K562 (cell line): ENCODE data around the gene PITPNM1. TPM values are rescaled to one million over a fixed set of nuclear protein-coding genes. Genes with fewer than 3 reads are reported as not detected.
"Not testable (repeated sequence)": the region's sequence is repeated elsewhere in the genome, so short reads cannot be mapped to it uniquely, and the experiment has no call there.

ENCODE experiments used
- ATAC-seq: fragments of 200-7000 bp; cut with Tn5 transposase; 3 replicates; pipeline ENCODE4 v1.9.1; 2020; ENCODE audit warnings: moderate library complexity
- BruUV-seq: library from RNA; stranded (reverse); fragments of 400-500 nt; replicated peaks from 2 replicates; lab custom pipeline; 2021; lab: Mats Ljungman, UMichigan
- CTCF ChIA-PET: fragments of 300-600 bp; formaldehyde crosslinking; extraction: SDS; loops from one replicate; lab custom pipeline; 2021; ENCODE audit warnings: low intra/inter-chr PET ratio; lab: Yijun Ruan, JAX
- POLR2A ChIA-PET: fragments of 300-600, 350-650 bp; sonication (Branson Sonifier 250); formaldehyde crosslinking; extraction: SDS; loops from one replicate; lab custom pipeline; 2021; ENCODE audit warnings: antibody characterized with exemption, inconsistent platforms; lab: Yijun Ruan, JAX
- DNase-seq, 4 experiments: peaks; one replicate each; pipeline versions ENCODE4 v3.0.0 to v3.0.0-alpha.2; 2011 to 2018; ENCODE audit warnings: low spot score in 3 of 4, mixed read lengths in 3 of 4; ENCODE audit errors: extremely low read depth in 1 of 4
- FAIRE-seq: peaks from 2 replicates; lab custom pipeline; 2011; peaks lifted over from hg19 to GRCh38; lab: Jason Lieb, UNC
- H2AFZ ChIP-seq: 2 replicates; pipeline ENCODE4 v1.6.0; 2011; ENCODE audit warnings: low read depth, low read length, control low read depth, inconsistent platforms
- H3K27ac ChIP-seq: fragments of 200-600 bp; 3 replicates; pipeline ENCODE4 v1.8.0; 2011; ENCODE audit warnings: low read depth, mild to moderate bottlenecking, control low read depth, inconsistent platforms, low read length, moderate library complexity, mixed read lengths; ENCODE audit errors: extremely low read depth
- H3K27me3 ChIP-seq, 2 experiments: fragments of 300-600 bp in 1 of 2; 2 replicates in 1 of 2; 3 replicates in 1 of 2; pipeline versions ENCODE4 v1.6.0 to v1.8.0; 2011; ENCODE audit warnings: inconsistent platforms in 2 of 2, low read length in 2 of 2, mild to moderate bottlenecking in 1 of 2, mixed read lengths in 1 of 2, moderate library complexity in 1 of 2; ENCODE audit not compliant: control insufficient read depth in 2 of 2, insufficient read depth in 2 of 2
- H3K36me3 ChIP-seq: fragments of 300-600 bp; 3 replicates; pipeline ENCODE4 v1.8.0; 2011; ENCODE audit warnings: mild to moderate bottlenecking, low read length, inconsistent platforms; ENCODE audit not compliant: control insufficient read depth, insufficient read depth
- H3K4me1 ChIP-seq, 2 experiments: fragments of 200-600 bp in 1 of 2; replicated peaks in 1 of 2; 2 replicates in 1 of 2; 3 replicates in 1 of 2; pipeline versions ENCODE4 v1.5.1 to v1.8.0; 2011; ENCODE audit warnings: inconsistent platforms in 2 of 2, low read length in 2 of 2, mild to moderate bottlenecking in 1 of 2, mixed read lengths in 1 of 2, moderate library complexity in 1 of 2; ENCODE audit not compliant: control insufficient read depth in 2 of 2, insufficient read depth in 2 of 2
- H3K4me2 ChIP-seq: 2 replicates; pipeline ENCODE4 v1.6.1; 2011; ENCODE audit warnings: low read length, control low read depth, inconsistent platforms, mixed read lengths; ENCODE audit not compliant: insufficient read depth
- H3K4me3 ChIP-seq: fragments of 200-600 bp; sonication (generic), shearing (Covaris generic); 2 replicates; pipeline ENCODE4 v1.5.1; 2016; ENCODE audit warnings: control low read depth, inconsistent platforms
- H3K79me2 ChIP-seq: fragments of 200-600 bp; 3 replicates; pipeline ENCODE4 v1.8.0; 2011; ENCODE audit warnings: low read length, inconsistent platforms; ENCODE audit not compliant: control insufficient read depth, insufficient read depth
- H3K9ac ChIP-seq, 2 experiments: 2 replicates each; pipeline versions ENCODE4 v1.6.0 to v1.6.1; 2011; ENCODE audit warnings: low read depth in 2 of 2, low read length in 2 of 2, control low read depth in 1 of 2, inconsistent platforms in 1 of 2, mild to moderate bottlenecking in 1 of 2, mixed read lengths in 1 of 2; ENCODE audit not compliant: insufficient read depth in 1 of 2
- H3K9me1 ChIP-seq: one replicate; pipeline ENCODE4 v1.6.0; 2011; ENCODE audit warnings: inconsistent platforms, mild to moderate bottlenecking, low read length, moderate library complexity; ENCODE audit not compliant: control insufficient read depth, insufficient read depth
- H3K9me3 ChIP-seq: replicated peaks from 2 replicates; pipeline ENCODE4 v1.5.1; 2011; ENCODE audit warnings: low read depth, low read length, inconsistent platforms; ENCODE audit not compliant: control insufficient read depth, insufficient read depth
- H4K20me1 ChIP-seq: replicated peaks from 2 replicates; pipeline ENCODE4 v1.6.1; 2011; ENCODE audit warnings: low read length, inconsistent platforms, mixed read lengths; ENCODE audit not compliant: control insufficient read depth, insufficient read depth
- MEIS2 ChIP-seq: fragments of 450-650 bp; IDR thresholded peaks from 2 replicates; pipeline ENCODE4 v1.6.1; 2014; ENCODE audit warnings: mild to moderate bottlenecking; ENCODE audit not compliant: partially characterized antibody
- YY1 ChIP-seq, 3 experiments: IDR thresholded peaks; 2 replicates each; pipeline ENCODE4 v1.6.1; 2011; ENCODE audit warnings: low read length in 2 of 3, mild to moderate bottlenecking in 2 of 3, moderate library complexity in 2 of 3, borderline replicate concordance in 1 of 3, control low read depth in 1 of 3, low read depth in 1 of 3; ENCODE audit not compliant: insufficient read depth in 3 of 3, insufficient replicate concordance in 2 of 3, control insufficient read depth in 1 of 3, insufficient read length in 1 of 3; ENCODE audit errors: extremely low read depth in 1 of 3
- WGBS: fragments of 100-300 bp; shearing (Covaris generic); methylation state at CpG from one replicate; pipeline ENCODE4 v1.1.6; 2016; ENCODE audit warnings: low coverage, mixed read lengths; ENCODE audit not compliant: insufficient coverage; ENCODE audit errors: missing lambda C conversion rate; 5-methylcytosine and 5-hydroxymethylcytosine counted together
- in situ Hi-C: fragments of 300-500 bp; cut with MboI; formaldehyde crosslinking; loops from 4 replicates; pipeline ENCODE4 v1.15.0; 2018; ENCODE audit warnings: inconsistent platforms, mixed read lengths
- intact Hi-C: fragments of 100-400 bp; cut with micrococcal nuclease; formaldehyde crosslinking; loops from 2 replicates; pipeline ENCODE4 v1.14.2; 2022
- polyA plus RNA-seq, 8 experiments: library from polyadenylated mRNA; depleted of rRNA in 4 of 8; stranded (reverse) in 5 of 8; unstranded in 3 of 8; fragments of >200 nt; fragmentation: Nextera tagmentation in 2 of 8; fragmentation: Illumina TruSeq in 1 of 8; extraction: Ambion mirVana in 2 of 8; extraction: Trizol in 1 of 8; gene quantifications; 2 replicates each; pipeline versions ENCODE4 v1.2.1 to v1.2.3, GENCODE V29; 2011 to 2014; ENCODE audit warnings: inconsistent platforms in 1 of 8, missing spikeins in 1 of 8
- total RNA-seq, 7 experiments: library from RNA; depleted of rRNA in 6 of 7; stranded (reverse); fragments of >200 nt in 6 of 7; fragmentation: Illumina TruSeq in 2 of 7; extraction: Trizol in 2 of 7; gene quantifications; 2 replicates each; pipeline versions ENCODE4 v1.2.1 to v1.2.3, GENCODE V29; 2011 to 2021; ENCODE audit warnings: low replicate concordance in 1 of 7
- TF ChIP-seq, protein P1 (sequence below): fragments of 450-650 bp; IDR thresholded peaks from 2 replicates; pipeline ENCODE4 v1.6.1; 2017; ENCODE audit warnings: antibody characterized with exemption
- TF ChIP-seq, protein P2 (sequence below): fragments of 450-650 bp; IDR thresholded peaks from 2 replicates; pipeline ENCODE4 v1.6.1; 2018; ENCODE audit not compliant: partially characterized antibody
- TF ChIP-seq, protein P3 (sequence below): fragments of 450-650 bp; IDR thresholded peaks from 2 replicates; pipeline ENCODE4 v1.6.1; 2016

PITPNM1 gene
- total and polyA plus RNA-seq, 9 of the 15 experiments (the other 6 are each of a cell fraction or from before 2014, with no cell fraction given), result 0.11 to 53.7 (median 16.0) TPM

DNA sequence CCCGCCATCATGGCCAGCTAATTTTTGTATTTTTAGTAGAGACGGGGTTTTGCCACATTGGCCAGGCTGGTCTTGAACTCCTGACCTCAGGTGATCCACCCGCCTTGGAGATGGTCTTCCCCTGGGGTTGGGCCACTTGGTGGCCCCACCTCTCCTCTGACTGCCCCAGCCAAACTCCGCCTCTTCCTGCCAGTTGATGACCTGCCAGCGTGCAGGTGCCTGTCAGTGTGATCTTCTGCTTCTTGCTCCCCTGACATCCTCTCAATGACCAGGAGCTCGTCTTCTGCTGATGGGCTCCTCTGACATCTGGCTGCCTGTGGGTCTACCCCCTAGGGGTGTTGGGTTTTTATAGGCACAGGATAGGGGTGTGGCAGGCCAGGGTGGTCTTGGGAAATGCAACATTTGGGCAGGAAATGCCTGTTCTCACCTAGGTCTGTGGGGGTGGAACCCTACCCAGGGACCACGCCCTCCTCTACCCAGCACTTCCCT lies 19.2 kb downstream of the PITPNM1 start:
- ATAC-seq (peak; percentile 18; the same call in 1 of the 3 replicates), FAIRE-seq (peak; percentile 71), DNase-seq (peak; percentile 42 to 69 (median 60))
- H4K20me1 ChIP-seq, H3K9me3 ChIP-seq, H3K27ac ChIP-seq, H2AFZ ChIP-seq, H3K27me3 ChIP-seq, CTCF ChIA-PET, intact Hi-C loops, in situ Hi-C loops, BruUV-seq, H3K4me2 ChIP-seq, H3K4me3 ChIP-seq, POLR2A ChIA-PET, H3K9me1 ChIP-seq: not testable (repeated sequence)
- Histone ChIP-seq H3K4me1 (peaks cover 28 to 75% of the 10 kb centered on the region in 2 experiments), H3K36me3 (peaks cover 36% of the 10 kb centered on the region; the same call in 1 of the 3 replicates), H3K79me2 (peaks cover 34% of the 10 kb centered on the region), H3K9ac (peak overlapping the region in 1 of 2 experiments; percentile 32; a peak in 1 of 4 replicates)
- TF ChIP-seq YY1 (IDR thresholded peaks at IDR 0.05; ENCODE audit: borderline replicate concordance in 1 of 3, control insufficient read depth in 1 of 3, extremely low read depth in 1 of 3, insufficient read depth in 3 of 3, insufficient read length in 1 of 3, insufficient replicate concordance in 2 of 3, low read depth in 1 of 3, low read length in 2 of 3) (peak in 1 of 3 experiments; percentile 16), MEIS2 (peak; percentile 25)
- TF ChIP-seq, protein P1, sequence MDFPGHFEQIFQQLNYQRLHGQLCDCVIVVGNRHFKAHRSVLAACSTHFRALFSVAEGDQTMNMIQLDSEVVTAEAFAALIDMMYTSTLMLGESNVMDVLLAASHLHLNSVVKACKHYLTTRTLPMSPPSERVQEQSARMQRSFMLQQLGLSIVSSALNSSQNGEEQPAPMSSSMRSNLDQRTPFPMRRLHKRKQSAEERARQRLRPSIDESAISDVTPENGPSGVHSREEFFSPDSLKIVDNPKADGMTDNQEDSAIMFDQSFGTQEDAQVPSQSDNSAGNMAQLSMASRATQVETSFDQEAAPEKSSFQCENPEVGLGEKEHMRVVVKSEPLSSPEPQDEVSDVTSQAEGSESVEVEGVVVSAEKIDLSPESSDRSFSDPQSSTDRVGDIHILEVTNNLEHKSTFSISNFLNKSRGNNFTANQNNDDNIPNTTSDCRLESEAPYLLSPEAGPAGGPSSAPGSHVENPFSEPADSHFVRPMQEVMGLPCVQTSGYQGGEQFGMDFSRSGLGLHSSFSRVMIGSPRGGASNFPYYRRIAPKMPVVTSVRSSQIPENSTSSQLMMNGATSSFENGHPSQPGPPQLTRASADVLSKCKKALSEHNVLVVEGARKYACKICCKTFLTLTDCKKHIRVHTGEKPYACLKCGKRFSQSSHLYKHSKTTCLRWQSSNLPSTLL, result 0 out of 2 replicates have a peak, but pooled peaks have one; percentile 32
- TF ChIP-seq, protein P2, sequence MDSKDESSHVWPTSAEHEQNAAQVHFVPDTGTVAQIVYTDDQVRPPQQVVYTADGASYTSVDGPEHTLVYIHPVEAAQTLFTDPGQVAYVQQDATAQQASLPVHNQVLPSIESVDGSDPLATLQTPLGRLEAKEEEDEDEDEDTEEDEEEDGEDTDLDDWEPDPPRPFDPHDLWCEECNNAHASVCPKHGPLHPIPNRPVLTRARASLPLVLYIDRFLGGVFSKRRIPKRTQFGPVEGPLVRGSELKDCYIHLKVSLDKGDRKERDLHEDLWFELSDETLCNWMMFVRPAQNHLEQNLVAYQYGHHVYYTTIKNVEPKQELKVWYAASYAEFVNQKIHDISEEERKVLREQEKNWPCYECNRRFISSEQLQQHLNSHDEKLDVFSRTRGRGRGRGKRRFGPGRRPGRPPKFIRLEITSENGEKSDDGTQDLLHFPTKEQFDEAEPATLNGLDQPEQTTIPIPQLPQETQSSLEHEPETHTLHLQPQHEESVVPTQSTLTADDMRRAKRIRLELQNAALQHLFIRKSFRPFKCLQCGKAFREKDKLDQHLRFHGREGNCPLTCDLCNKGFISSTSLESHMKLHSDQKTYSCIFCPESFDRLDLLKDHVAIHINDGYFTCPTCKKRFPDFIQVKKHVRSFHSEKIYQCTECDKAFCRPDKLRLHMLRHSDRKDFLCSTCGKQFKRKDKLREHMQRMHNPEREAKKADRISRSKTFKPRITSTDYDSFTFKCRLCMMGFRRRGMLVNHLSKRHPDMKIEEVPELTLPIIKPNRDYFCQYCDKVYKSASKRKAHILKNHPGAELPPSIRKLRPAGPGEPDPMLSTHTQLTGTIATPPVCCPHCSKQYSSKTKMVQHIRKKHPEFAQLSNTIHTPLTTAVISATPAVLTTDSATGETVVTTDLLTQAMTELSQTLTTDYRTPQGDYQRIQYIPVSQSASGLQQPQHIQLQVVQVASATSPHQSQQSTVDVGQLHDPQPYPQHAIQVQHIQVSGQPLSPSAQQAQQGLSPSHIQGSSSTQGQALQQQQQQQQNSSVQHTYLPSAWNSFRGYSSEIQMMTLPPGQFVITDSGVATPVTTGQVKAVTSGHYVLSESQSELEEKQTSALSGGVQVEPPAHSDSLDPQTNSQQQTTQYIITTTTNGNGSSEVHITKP, result peak; percentile 82
- TF ChIP-seq, protein P3, sequence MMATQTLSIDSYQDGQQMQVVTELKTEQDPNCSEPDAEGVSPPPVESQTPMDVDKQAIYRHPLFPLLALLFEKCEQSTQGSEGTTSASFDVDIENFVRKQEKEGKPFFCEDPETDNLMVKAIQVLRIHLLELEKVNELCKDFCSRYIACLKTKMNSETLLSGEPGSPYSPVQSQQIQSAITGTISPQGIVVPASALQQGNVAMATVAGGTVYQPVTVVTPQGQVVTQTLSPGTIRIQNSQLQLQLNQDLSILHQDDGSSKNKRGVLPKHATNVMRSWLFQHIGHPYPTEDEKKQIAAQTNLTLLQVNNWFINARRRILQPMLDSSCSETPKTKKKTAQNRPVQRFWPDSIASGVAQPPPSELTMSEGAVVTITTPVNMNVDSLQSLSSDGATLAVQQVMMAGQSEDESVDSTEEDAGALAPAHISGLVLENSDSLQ, result peak; percentile 82
- 49% methylated on average over 7 of the region's 7 CpGs for WGBS
